ENCODE results near the gene HMCN1. TPM values are rescaled to one million over a fixed set of nuclear protein-coding genes. Genes with fewer than 3 reads are reported as not detected.

HMCN1 gene
- total RNA-seq, 2 donors from 2014 or later = 3.5 to 9.9 TPM

DNA sequence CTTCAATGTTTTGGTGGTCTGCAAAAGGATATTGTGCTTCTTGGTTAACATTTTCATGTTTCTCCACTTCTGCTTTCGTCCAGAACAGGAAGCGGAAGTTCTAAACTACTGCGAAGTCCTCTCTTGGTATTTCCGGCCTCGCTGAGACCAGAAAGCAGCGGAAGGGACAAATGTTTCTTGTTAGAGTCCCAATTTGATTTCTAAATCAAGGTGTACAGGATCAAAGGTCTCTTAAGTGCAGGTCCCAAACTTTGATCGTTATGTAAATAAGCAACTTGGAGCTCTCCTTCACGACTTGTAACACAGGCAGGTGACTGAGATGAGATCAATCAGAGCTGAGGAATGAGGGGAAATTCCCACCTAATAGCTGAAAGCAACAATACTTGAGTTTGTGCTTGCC, 40.1 kb upstream of the HMCN1 start:
- H3K9me3 ChIP-seq = no peaks in the 10 kb centered on the region
- H3K27me3 ChIP-seq (replicated peaks; ENCODE audit: insufficient read depth) = no peaks in the 10 kb centered on the region
- H3K27ac ChIP-seq = no peak overlapping the region
- intact Hi-C loops (cut with DNase I) = no loop called here
- DNase-seq (ENCODE audit: low spot score) = no peak
- H3K4me1 ChIP-seq (replicated peaks) = no peaks in the 10 kb centered on the region
- TF ChIP-seq POLR2A (IDR thresholded peaks at IDR 0.05) (no peak), POLR2AphosphoS5 (IDR thresholded peaks at IDR 0.05) (no peak)
- TF ChIP-seq, protein P1, sequence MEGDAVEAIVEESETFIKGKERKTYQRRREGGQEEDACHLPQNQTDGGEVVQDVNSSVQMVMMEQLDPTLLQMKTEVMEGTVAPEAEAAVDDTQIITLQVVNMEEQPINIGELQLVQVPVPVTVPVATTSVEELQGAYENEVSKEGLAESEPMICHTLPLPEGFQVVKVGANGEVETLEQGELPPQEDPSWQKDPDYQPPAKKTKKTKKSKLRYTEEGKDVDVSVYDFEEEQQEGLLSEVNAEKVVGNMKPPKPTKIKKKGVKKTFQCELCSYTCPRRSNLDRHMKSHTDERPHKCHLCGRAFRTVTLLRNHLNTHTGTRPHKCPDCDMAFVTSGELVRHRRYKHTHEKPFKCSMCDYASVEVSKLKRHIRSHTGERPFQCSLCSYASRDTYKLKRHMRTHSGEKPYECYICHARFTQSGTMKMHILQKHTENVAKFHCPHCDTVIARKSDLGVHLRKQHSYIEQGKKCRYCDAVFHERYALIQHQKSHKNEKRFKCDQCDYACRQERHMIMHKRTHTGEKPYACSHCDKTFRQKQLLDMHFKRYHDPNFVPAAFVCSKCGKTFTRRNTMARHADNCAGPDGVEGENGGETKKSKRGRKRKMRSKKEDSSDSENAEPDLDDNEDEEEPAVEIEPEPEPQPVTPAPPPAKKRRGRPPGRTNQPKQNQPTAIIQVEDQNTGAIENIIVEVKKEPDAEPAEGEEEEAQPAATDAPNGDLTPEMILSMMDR (IDR thresholded peaks at IDR 0.05) = no peak
- no peak overlapping the region for H3K4me3 ChIP-seq
- 40% methylated on average over 8 of the region's 8 CpGs for WGBS
- no peaks in the 10 kb centered on the region for H3K36me3 ChIP-seq

DNA sequence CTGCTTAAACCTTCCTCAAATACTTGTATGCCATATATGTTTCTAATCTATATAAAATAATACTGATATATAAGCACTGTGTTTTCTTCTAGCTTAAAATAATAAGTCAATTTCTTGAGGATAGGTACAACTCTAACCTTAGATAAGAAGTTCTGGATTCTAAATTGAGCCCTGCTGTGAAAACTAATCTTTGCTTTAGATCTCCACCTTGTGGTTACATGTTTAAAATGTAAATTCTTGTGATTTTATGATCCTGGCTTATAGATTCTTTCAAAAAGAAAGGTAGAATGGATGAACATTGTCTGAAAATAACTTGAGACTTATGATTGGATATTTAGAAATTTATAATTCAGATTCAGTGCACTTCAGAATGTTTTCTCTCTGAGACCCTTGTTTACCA, 38.9 kb upstream of the HMCN1 start:
- DNase-seq (ENCODE audit: low spot score) = no peak
- intact Hi-C loops (cut with DNase I) = no loop called here
- Histone ChIP-seq H3K27me3 (replicated peaks; ENCODE audit: insufficient read depth) (no peaks in the 10 kb centered on the region), H3K4me1 (replicated peaks) (no peaks in the 10 kb centered on the region), H3K27ac (no peak overlapping the region), H3K36me3 (no peaks in the 10 kb centered on the region), H3K9me3 (no peaks in the 10 kb centered on the region), H3K4me3 (no peak overlapping the region)
- TF ChIP-seq POLR2A (IDR thresholded peaks at IDR 0.05) (no peak), POLR2AphosphoS5 (IDR thresholded peaks at IDR 0.05) (no peak)
- TF ChIP-seq, protein P1 (IDR thresholded peaks at IDR 0.05) = peak in 1 of 4 experiments; percentile 24

DNA sequence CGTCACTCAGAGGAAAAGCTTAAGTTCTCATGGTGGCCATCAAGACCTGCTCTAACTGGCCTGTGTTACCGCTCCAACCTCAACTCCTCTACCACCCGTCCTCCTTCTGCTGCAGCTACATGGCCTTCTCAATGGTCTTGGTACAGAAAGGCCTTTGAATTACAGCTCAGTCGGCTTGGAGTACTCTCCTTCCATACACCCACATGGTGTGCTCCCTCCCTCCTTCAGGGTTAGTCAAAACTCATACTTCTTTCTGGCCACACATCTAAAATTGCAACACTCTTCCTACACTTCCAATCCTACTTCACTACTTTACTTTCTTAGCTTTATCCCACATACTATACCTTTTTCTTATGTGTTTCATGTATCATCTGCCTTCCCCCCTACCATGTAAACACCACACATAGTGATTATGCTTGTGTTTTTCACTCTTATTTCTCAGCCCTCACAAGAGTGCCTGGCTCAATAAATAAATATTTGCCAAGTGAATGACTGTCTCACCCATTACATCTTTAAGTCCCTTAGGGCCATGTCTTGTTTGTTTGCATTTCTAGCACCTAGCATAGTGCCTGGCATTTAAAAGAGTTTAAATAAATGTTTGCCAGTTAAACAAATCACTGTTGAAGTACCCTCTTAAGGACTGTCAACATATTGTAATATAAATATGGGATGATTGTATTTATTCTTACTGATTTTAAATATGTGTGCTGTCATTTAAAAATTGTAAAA, 37.6 kb upstream of the HMCN1 start:
- 93% methylated on average over 4 of the region's 4 CpGs for WGBS
- no peak overlapping the region for H3K27ac ChIP-seq
- H3K9me3 ChIP-seq = no peaks in the 10 kb centered on the region
- intact Hi-C loops (cut with DNase I) = no loop called here
- TF ChIP-seq POLR2AphosphoS5 (IDR thresholded peaks at IDR 0.05) = peak; percentile 14
- TF ChIP-seq, protein P1 (IDR thresholded peaks at IDR 0.05) = no peak
- TF ChIP-seq POLR2A (IDR thresholded peaks at IDR 0.05) = no peak
- H3K36me3 ChIP-seq = no peaks in the 10 kb centered on the region
- no peak overlapping the region for H3K4me3 ChIP-seq
- no peaks in the 10 kb centered on the region for H3K4me1 ChIP-seq (replicated peaks)
- H3K27me3 ChIP-seq (replicated peaks; ENCODE audit: insufficient read depth) = no peaks in the 10 kb centered on the region
- no peak for DNase-seq (ENCODE audit: low spot score)

DNA sequence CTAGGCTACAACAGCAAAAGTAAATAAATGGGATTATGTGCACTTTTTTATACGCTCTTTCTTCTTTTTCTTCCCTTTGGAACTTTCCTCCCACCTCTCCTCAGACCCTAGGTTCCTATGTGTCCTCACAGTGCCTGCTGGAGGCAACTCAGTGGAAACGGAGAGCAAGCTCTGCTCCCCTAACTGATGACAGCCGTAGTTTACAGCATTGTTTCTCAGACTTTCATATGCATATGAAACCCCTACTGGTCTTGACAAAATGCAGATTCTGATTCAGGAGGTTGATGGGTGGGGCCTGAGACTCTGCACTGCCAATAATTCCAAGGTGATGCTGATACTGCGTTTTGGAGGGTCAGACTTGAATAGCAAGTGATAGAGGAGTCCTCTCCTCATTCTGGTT, 34.3 kb upstream of the HMCN1 start:
- Histone ChIP-seq H3K4me3 (no peak overlapping the region), H3K36me3 (no peaks in the 10 kb centered on the region), H3K27ac (no peak overlapping the region), H3K4me1 (replicated peaks) (no peaks in the 10 kb centered on the region), H3K27me3 (replicated peaks; ENCODE audit: insufficient read depth) (no peaks in the 10 kb centered on the region), H3K9me3 (no peaks in the 10 kb centered on the region)
- 73% methylated on average over 4 of the region's 4 CpGs for WGBS
- intact Hi-C loops (cut with DNase I) = no loop called here
- TF ChIP-seq, protein P1 (IDR thresholded peaks at IDR 0.05) = no peak
- TF ChIP-seq POLR2AphosphoS5 (IDR thresholded peaks at IDR 0.05) (no peak), POLR2A (IDR thresholded peaks at IDR 0.05) (no peak)
- no peak for DNase-seq (ENCODE audit: low spot score)

DNA sequence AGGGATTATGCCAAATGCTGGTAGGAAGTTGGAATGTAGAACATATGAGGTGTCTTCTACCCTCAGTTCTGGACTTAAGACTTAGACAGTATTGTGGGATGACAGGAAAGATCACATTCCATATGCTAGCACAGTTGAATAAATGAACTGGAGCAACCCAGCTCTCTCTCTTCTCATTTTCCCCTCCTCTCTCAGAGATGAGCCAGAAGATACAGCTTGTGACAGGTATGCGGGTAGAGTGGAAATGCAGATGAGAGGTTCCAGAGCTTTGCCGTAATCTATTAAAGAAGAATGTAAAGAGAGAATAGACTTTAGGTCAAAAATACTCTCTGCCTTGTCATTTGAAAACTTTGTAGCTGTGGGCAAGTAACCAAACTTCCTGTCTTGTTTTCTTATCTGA, 32.5 kb upstream of the HMCN1 start:
- Histone ChIP-seq H3K9me3 (no peaks in the 10 kb centered on the region), H3K27ac (no peak overlapping the region), H3K36me3 (no peaks in the 10 kb centered on the region), H3K4me3 (no peak overlapping the region), H3K4me1 (replicated peaks) (no peaks in the 10 kb centered on the region), H3K27me3 (replicated peaks; ENCODE audit: insufficient read depth) (no peaks in the 10 kb centered on the region)
- intact Hi-C loops (cut with DNase I) = no loop called here
- TF ChIP-seq POLR2AphosphoS5 (IDR thresholded peaks at IDR 0.05) (no peak), POLR2A (IDR thresholded peaks at IDR 0.05) (no peak)
- TF ChIP-seq, protein P1 (IDR thresholded peaks at IDR 0.05) = no peak
- DNase-seq (ENCODE audit: low spot score) = no peak
- 51% methylated on average over 2 of the region's 2 CpGs for WGBS
